BJ (cell line): ENCODE measurements around the gene NKAIN2. TPM values are rescaled to one million over a fixed set of nuclear protein-coding genes. Genes with fewer than 3 reads are reported as not detected.

Experiments
- CTCF ChIA-PET: fragments of 350-600 bp; formaldehyde crosslinking; extraction: SDS; loops from one replicate; lab custom pipeline; 2021; ENCODE audit warnings: antibody characterized with exemption, inconsistent platforms; lab: Yijun Ruan, JAX
- POLR2A ChIA-PET: fragments of 300-600 bp; sonication (Branson Sonifier 250); formaldehyde crosslinking; extraction: SDS; loops from one replicate; lab custom pipeline; 2021; ENCODE audit warnings: antibody characterized with exemption; lab: Charles Lee
- DNase-seq: peaks from one replicate; pipeline ENCODE4 v3.0.0-alpha.2; 2011; ENCODE audit warnings: low read depth
- H3K27me3 ChIP-seq: 2 replicates; pipeline ENCODE4 v1.6.0; 2011; ENCODE audit warnings: low read length; ENCODE audit not compliant: control insufficient read depth, insufficient read depth
- H3K36me3 ChIP-seq: 2 replicates; pipeline ENCODE4 v1.5.1; 2011; ENCODE audit warnings: low read length; ENCODE audit not compliant: control insufficient read depth, insufficient read depth
- H3K4me3 ChIP-seq: 2 replicates; pipeline ENCODE4 v1.5.1; 2011; ENCODE audit warnings: low read depth, mild to moderate bottlenecking, control low read depth, low read length
- CTCF ChIP-seq: IDR thresholded peaks from 2 replicates; pipeline ENCODE4 v1.5.1; 2011; ENCODE audit warnings: low read depth, mild to moderate bottlenecking, control low read depth, inconsistent platforms, low read length, moderate library complexity; ENCODE audit not compliant: insufficient read depth
- polyA plus RNA-seq: library from polyadenylated mRNA; depleted of rRNA; stranded (reverse); fragments of >200 nt; gene quantifications from 2 replicates; pipeline ENCODE4 v1.2.3, GENCODE V29; 2011

NKAIN2 gene
- polyA plus RNA-seq, 1 experiment, result not detected

GRCh38 chr6:124260337-124260736 lies 456.7 kb downstream of the NKAIN2 start:
- TF ChIP-seq CTCF, result no peak

GRCh38 chr6:124269733-124270132 lies 466.1 kb downstream of the NKAIN2 start:
- ChIA-PET CTCF (no interaction called here), POLR2A (no interaction called here)
- Histone ChIP-seq H3K4me3 (no peak overlapping the region), H3K36me3 (no peaks in the 10 kb centered on the region), H3K27me3 (no peaks in the 10 kb centered on the region)
- no peak for TF ChIP-seq CTCF
- DNase-seq, result no peak

More at GRCh38 chr6:124260337-124260736, 456.7 kb downstream of the NKAIN2 start:
- no peaks in the 10 kb centered on the region for H3K27me3 ChIP-seq
- ChIA-PET POLR2A (no interaction called here), CTCF (no interaction called here)
- H3K36me3 ChIP-seq, result no peaks in the 10 kb centered on the region
- DNase-seq, result no peak
- H3K4me3 ChIP-seq, result no peak overlapping the region

GRCh38 chr6:124273701-124274100 lies 470.0 kb downstream of the NKAIN2 start:
- Histone ChIP-seq H3K36me3 (no peaks in the 10 kb centered on the region), H3K27me3 (no peaks in the 10 kb centered on the region), H3K4me3 (no peak overlapping the region)
- ChIA-PET POLR2A (no interaction called here), CTCF (interaction anchor here (0.6 kb wide), 1 partner anchor 1721 kb away, joined by 3 read pairs; no protein-coding TSS in a partner anchor)
- TF ChIP-seq CTCF, result no peak
- DNase-seq, result no peak

- no peak for DNase-seq
- no peak overlapping the region for H3K4me3 ChIP-seq
- POLR2A ChIA-PET, result no interaction called here
- H3K36me3 ChIP-seq, result no peaks in the 10 kb centered on the region
- no peaks in the 10 kb centered on the region for H3K27me3 ChIP-seq
- CTCF ChIA-PET, result no interaction called here
- no peak for TF ChIP-seq CTCF
These were observed 478.9 kb downstream of the NKAIN2 start for GRCh38 chr6:124282541-124282940.

- POLR2A ChIA-PET, result no interaction called here
These were observed 479.8 kb downstream of the NKAIN2 start for GRCh38 chr6:124283486-124283885.

More at GRCh38 chr6:124283486-124283885, 479.8 kb downstream of the NKAIN2 start:
- CTCF ChIA-PET, result no interaction called here
- no peaks in the 10 kb centered on the region for H3K36me3 ChIP-seq
- no peaks in the 10 kb centered on the region for H3K27me3 ChIP-seq
- H3K4me3 ChIP-seq, result no peak overlapping the region
- no peak for TF ChIP-seq CTCF
- DNase-seq, result no peak
